ENCODE measurements around the gene AGBL4. TPM values are rescaled to one million over a fixed set of nuclear protein-coding genes. Genes with fewer than 3 reads are reported as not detected.

AGBL4 gene
- total RNA-seq, 1 experiment from 2014 or later, result not detected

- H3K27ac ChIP-seq (ENCODE audit: low read depth, low read length), result no peak overlapping the region
- intact Hi-C loops (cut with micrococcal nuclease), result no loop called here
- ATAC-seq, result no peak
Measured at GRCh38 chr1:49408346-49408745, 615.4 kb downstream of the AGBL4 start.

DNA sequence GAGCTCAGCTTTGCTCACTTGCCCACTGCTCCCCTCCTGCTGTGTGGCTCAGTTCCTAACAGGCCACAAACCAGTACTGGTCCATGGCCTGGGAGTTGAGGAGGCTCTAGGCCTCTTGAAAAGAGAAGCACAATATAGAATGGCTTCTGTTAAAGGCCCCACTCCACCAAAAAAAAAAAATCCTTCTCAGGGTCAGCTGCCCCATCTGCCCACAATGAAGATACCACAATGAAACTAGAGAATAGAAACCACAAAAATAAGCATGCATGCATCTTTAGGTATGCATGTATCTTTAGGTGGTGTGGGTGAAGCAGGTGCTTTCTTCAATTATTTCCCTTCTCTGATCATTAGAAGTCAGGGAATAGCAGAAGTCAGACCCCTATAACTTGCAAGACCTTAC lies 626.7 kb downstream of the AGBL4 start:
- H3K27me3 ChIP-seq (ENCODE audit: insufficient read depth, low read length), result no peaks in the 10 kb centered on the region
- POLR2A ChIA-PET, result no interaction called here
- H3K4me3 ChIP-seq (replicated peaks in 1 of 2; ENCODE audit: low read depth in 1 of 2, low read length in 2 of 2), result no peak overlapping the region
- RAD21 ChIA-PET (ENCODE audit: low non-redundant PET in 1 of 2, low total read pairs in 2 of 2, uncharacterized antibody in 2 of 2, unreplicated experiment in 2 of 2), result no interaction called here
- no peaks in the 10 kb centered on the region for H3K4me1 ChIP-seq (ENCODE audit: control insufficient read depth in 1 of 2, insufficient read depth in 2 of 2, low read length in 2 of 2)
- no peaks in the 10 kb centered on the region for H3K79me2 ChIP-seq (ENCODE audit: insufficient read depth, low read length)
- H4K20me1 ChIP-seq (ENCODE audit: insufficient read depth), result no peaks in the 10 kb centered on the region
- no peak for ATAC-seq
- H3K9me2 ChIP-seq (ENCODE audit: insufficient read depth), result no peaks in the 10 kb centered on the region
- H2AFZ ChIP-seq (ENCODE audit: low read depth, low read length, poor library complexity, severe bottlenecking), result no peak overlapping the region
- no peak for DNase-seq (ENCODE audit: low read depth, low spot score)
- no peak overlapping the region for H3K27ac ChIP-seq (ENCODE audit: low read depth, low read length)
- no peak overlapping the region for H3K9ac ChIP-seq (ENCODE audit: low read length)
- intact Hi-C loops (cut with micrococcal nuclease), result no loop called here
- no TSS peak for BruUV-seq (replicated peaks)
- no peak overlapping the region for H3K4me2 ChIP-seq (ENCODE audit: low read length)
- no peaks in the 10 kb centered on the region for H3K36me3 ChIP-seq (ENCODE audit: control insufficient read depth in 1 of 2, insufficient read depth in 2 of 2, low read length in 2 of 2)
- H3K9me3 ChIP-seq (ENCODE audit: control insufficient read depth in 1 of 2, insufficient read depth in 1 of 2, low read depth in 1 of 2, low read length in 2 of 2), result peaks cover 0 to 16% of the 10 kb centered on the region in 2 experiments; a peak in 1 of 4 replicates
- CTCF ChIA-PET, result no interaction called here
- TF ChIP-seq SRF (IDR thresholded peaks at IDR 0.05; ENCODE audit: low read depth), result no peak
- no peak for TF ChIP-seq ZFX (IDR thresholded peaks at IDR 0.05)
- TF ChIP-seq FOSL1 (IDR thresholded peaks at IDR 0.05; ENCODE audit: low read depth), result no peak
- no peak for TF ChIP-seq CTCF (IDR thresholded peaks at IDR 0.05 in 2 of 3, conservative IDR thresholded peaks at IDR 0.05 in 1 of 3; ENCODE audit: borderline replicate concordance in 1 of 3, insufficient read depth in 1 of 3, low read depth in 2 of 3, low read length in 2 of 3)
- no peak for TF ChIP-seq CBX3 (IDR thresholded peaks at IDR 0.05; ENCODE audit: low read depth)
- TF ChIP-seq ATF3 (IDR thresholded peaks at IDR 0.05), result no peak
- no peak for TF ChIP-seq CEBPB (IDR thresholded peaks at IDR 0.05; ENCODE audit: low read depth)
- no peak for TF ChIP-seq RAD21 (IDR thresholded peaks at IDR 0.05; ENCODE audit: low read depth)
- TF ChIP-seq, protein P1, sequence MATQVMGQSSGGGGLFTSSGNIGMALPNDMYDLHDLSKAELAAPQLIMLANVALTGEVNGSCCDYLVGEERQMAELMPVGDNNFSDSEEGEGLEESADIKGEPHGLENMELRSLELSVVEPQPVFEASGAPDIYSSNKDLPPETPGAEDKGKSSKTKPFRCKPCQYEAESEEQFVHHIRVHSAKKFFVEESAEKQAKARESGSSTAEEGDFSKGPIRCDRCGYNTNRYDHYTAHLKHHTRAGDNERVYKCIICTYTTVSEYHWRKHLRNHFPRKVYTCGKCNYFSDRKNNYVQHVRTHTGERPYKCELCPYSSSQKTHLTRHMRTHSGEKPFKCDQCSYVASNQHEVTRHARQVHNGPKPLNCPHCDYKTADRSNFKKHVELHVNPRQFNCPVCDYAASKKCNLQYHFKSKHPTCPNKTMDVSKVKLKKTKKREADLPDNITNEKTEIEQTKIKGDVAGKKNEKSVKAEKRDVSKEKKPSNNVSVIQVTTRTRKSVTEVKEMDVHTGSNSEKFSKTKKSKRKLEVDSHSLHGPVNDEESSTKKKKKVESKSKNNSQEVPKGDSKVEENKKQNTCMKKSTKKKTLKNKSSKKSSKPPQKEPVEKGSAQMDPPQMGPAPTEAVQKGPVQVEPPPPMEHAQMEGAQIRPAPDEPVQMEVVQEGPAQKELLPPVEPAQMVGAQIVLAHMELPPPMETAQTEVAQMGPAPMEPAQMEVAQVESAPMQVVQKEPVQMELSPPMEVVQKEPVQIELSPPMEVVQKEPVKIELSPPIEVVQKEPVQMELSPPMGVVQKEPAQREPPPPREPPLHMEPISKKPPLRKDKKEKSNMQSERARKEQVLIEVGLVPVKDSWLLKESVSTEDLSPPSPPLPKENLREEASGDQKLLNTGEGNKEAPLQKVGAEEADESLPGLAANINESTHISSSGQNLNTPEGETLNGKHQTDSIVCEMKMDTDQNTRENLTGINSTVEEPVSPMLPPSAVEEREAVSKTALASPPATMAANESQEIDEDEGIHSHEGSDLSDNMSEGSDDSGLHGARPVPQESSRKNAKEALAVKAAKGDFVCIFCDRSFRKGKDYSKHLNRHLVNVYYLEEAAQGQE (IDR thresholded peaks at IDR 0.05; ENCODE audit: low read depth), result no peak
- no peak for TF ChIP-seq EZH2 (IDR thresholded peaks at IDR 0.05)
- no peak for TF ChIP-seq TCF7L2 (IDR thresholded peaks at IDR 0.05; ENCODE audit: borderline replicate concordance, extremely low read depth, insufficient read depth, insufficient read length)
- TF ChIP-seq, protein P2, sequence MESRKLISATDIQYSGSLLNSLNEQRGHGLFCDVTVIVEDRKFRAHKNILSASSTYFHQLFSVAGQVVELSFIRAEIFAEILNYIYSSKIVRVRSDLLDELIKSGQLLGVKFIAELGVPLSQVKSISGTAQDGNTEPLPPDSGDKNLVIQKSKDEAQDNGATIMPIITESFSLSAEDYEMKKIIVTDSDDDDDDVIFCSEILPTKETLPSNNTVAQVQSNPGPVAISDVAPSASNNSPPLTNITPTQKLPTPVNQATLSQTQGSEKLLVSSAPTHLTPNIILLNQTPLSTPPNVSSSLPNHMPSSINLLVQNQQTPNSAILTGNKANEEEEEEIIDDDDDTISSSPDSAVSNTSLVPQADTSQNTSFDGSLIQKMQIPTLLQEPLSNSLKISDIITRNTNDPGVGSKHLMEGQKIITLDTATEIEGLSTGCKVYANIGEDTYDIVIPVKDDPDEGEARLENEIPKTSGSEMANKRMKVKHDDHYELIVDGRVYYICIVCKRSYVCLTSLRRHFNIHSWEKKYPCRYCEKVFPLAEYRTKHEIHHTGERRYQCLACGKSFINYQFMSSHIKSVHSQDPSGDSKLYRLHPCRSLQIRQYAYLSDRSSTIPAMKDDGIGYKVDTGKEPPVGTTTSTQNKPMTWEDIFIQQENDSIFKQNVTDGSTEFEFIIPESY (IDR thresholded peaks at IDR 0.05; ENCODE audit: extremely low read depth, insufficient replicate concordance, low read length), result no peak
- TF ChIP-seq EGR1 (IDR thresholded peaks at IDR 0.05; ENCODE audit: low read depth), result no peak

More at GRCh38 chr1:49408346-49408745, 615.4 kb downstream of the AGBL4 start:
- RAD21 ChIA-PET (ENCODE audit: low non-redundant PET in 1 of 2, low total read pairs in 2 of 2, uncharacterized antibody in 2 of 2, unreplicated experiment in 2 of 2), result no interaction called here
- Histone ChIP-seq H3K9ac (ENCODE audit: low read length) (no peak overlapping the region), H3K79me2 (ENCODE audit: insufficient read depth, low read length) (no peaks in the 10 kb centered on the region), H3K27me3 (ENCODE audit: insufficient read depth, low read length) (no peaks in the 10 kb centered on the region), H3K4me2 (ENCODE audit: low read length) (no peak overlapping the region), H3K9me2 (ENCODE audit: insufficient read depth) (no peaks in the 10 kb centered on the region), H2AFZ (ENCODE audit: low read depth, low read length, poor library complexity, severe bottlenecking) (no peak overlapping the region), H4K20me1 (ENCODE audit: insufficient read depth) (no peaks in the 10 kb centered on the region), H3K9me3 (ENCODE audit: control insufficient read depth in 1 of 2, insufficient read depth in 1 of 2, low read depth in 1 of 2, low read length in 2 of 2) (peaks cover 8 to 11% of the 10 kb centered on the region in 2 experiments; a peak in 2 of 4 replicates), H3K36me3 (ENCODE audit: control insufficient read depth in 1 of 2, insufficient read depth in 2 of 2, low read length in 2 of 2) (no peaks in the 10 kb centered on the region), H3K4me3 (replicated peaks in 1 of 2; ENCODE audit: low read depth in 1 of 2, low read length in 2 of 2) (no peak overlapping the region), H3K4me1 (ENCODE audit: control insufficient read depth in 1 of 2, insufficient read depth in 2 of 2, low read length in 2 of 2) (no peaks in the 10 kb centered on the region)
- POLR2A ChIA-PET, result no interaction called here
- TF ChIP-seq CBX3 (IDR thresholded peaks at IDR 0.05; ENCODE audit: low read depth), result no peak
- no peak for TF ChIP-seq SP1 (IDR thresholded peaks at IDR 0.05; ENCODE audit: low read depth)
- no peak for TF ChIP-seq JUND (IDR thresholded peaks at IDR 0.05)
- CTCF ChIA-PET, result no interaction called here
- DNase-seq (ENCODE audit: low read depth, low spot score), result no peak
- BruUV-seq (replicated peaks), result no TSS peak

All from HCT116 (cell line).